ENCODE measurements around the gene WNT2.

The WNT2 gene

DNA sequence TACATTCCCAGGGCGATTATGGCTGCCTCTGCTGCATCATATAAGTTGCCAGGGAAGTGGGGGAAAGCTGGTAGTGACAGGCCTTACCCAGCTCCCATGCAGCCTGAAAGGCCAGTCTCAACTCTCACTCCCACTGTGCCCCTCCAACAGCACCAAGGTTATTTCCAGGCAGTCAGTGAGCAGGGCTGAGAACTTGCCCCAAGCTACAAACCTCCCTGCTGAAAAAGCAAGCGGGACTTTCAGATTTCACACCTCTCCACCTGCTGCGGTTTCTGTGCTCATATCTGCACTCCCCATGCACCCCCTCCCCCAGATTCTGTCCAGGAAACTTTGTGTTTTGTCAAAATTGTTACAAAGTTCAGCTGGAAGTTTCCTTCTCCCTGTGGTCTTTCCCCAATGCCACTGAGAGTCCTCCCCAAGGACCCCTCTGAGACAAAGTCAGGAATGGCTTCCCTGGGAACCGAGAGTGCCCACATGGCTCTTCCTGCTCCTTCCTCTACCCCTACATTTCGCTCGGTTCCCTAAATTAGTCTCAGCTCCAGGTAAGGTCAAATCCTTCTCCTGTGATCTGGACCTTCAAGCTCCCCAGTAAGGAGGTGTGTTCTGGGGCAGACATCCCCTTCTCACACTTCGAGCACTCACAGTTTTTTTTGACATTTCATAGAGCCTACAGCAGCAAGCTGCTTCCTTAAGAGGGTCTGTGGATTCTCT is 25.3 kb upstream of the WNT2 start:
- no peak overlapping the region for H3K4me3 ChIP-seq (ENCODE audit: low read depth, low read length)
- TF ChIP-seq, protein P1, sequence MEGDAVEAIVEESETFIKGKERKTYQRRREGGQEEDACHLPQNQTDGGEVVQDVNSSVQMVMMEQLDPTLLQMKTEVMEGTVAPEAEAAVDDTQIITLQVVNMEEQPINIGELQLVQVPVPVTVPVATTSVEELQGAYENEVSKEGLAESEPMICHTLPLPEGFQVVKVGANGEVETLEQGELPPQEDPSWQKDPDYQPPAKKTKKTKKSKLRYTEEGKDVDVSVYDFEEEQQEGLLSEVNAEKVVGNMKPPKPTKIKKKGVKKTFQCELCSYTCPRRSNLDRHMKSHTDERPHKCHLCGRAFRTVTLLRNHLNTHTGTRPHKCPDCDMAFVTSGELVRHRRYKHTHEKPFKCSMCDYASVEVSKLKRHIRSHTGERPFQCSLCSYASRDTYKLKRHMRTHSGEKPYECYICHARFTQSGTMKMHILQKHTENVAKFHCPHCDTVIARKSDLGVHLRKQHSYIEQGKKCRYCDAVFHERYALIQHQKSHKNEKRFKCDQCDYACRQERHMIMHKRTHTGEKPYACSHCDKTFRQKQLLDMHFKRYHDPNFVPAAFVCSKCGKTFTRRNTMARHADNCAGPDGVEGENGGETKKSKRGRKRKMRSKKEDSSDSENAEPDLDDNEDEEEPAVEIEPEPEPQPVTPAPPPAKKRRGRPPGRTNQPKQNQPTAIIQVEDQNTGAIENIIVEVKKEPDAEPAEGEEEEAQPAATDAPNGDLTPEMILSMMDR (IDR thresholded peaks at IDR 0.05; ENCODE audit: control insufficient read depth, extremely low read depth, insufficient read depth): no peak
- DNase-seq (ENCODE audit: low read depth): no peak

DNA sequence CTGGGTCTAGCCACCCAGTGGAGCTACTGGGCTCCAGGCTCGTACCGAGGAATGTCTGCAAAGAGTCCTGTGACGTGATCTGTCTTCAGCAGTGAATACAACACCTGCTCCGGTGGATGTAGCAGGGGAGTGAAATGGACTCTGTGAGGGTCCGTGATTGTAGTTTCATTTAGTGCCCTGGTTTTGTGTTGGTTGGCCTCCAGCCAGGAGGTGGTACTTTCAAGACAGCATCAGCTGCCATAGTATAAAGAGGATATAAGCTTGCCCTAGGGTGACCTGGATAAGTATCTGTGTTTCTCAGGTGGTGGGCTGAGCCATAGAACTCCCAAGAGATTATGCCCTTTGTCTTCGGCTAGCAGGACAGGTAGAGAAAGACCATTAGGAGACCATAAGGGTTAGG is 24.6 kb upstream of the WNT2 start:
- TF ChIP-seq, protein P1 (IDR thresholded peaks at IDR 0.05; ENCODE audit: control insufficient read depth, extremely low read depth, insufficient read depth): no peak
- DNase-seq (ENCODE audit: low read depth): no peak
- no peak overlapping the region for H3K4me3 ChIP-seq (ENCODE audit: low read depth, low read length)

DNA sequence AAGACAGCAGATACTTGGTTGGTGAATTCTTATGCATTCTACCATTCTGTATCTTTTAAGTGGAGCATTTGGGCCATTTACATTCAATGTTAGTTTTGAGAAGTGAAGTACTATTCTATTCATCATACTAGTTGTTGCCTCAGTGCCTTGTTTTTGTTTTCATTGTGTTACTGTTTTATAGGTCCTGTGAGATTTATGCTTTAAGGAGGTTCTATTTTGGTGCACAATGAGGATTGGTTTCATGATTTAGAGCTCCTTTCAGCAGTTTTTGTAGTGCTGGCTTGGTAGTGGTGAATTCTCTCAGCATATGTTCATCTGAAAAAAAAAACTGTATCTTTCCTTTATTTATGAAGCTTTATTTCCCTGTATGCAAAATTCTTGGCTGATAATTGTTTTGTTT is 23.3 kb upstream of the WNT2 start:
- DNase-seq (ENCODE audit: low read depth): no peak
- TF ChIP-seq, protein P1 (IDR thresholded peaks at IDR 0.05; ENCODE audit: control insufficient read depth, extremely low read depth, insufficient read depth): no peak

DNA sequence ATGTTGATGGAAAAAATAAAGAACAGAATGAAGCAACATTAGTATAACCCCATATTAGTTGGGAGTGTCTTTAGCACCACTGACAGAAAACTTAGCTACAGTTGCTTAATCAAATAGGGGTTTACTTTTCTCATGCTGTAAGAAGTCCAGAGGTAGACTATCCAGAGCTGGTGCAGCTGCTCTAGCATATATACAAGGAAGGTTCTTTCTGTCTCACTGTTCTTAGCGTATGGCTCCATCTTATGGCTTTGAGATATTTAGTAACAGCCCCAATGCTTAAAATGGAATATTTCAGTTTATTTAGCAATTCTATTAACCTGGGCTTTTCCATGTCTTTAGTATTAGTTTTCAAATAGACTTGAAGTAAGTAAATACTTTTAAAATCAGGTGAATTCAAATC is 15.2 kb upstream of the WNT2 start:
- DNase-seq (ENCODE audit: low read depth): no peak
- TF ChIP-seq, protein P1 (IDR thresholded peaks at IDR 0.05; ENCODE audit: control insufficient read depth, extremely low read depth, insufficient read depth): no peak

More for the DNA sequence above, 23.3 kb upstream of the WNT2 start:
- H3K4me3 ChIP-seq (ENCODE audit: low read depth, low read length): no peak overlapping the region

DNA sequence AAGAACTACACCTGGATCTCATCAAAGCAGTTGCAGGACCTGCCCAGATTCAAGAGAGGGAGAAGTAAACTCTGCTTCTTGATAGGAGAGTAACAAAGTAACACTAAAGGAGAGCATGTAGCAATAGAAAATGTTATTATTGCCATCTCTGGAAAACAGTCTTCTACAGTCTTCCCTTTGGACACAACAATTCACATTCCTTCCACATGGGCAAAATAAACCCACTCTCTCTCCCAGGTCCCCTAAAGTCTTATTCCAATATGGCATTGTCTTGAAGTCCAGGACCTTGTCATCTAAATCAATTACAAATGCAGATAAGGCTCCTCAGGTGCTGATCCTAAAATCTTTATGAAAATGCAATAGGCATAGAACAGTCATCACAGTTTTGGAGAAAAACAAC is 10.3 kb upstream of the WNT2 start:
- no peak for DNase-seq (ENCODE audit: low read depth)
- H3K4me3 ChIP-seq (ENCODE audit: low read depth, low read length): no peak overlapping the region
- TF ChIP-seq, protein P1 (IDR thresholded peaks at IDR 0.05; ENCODE audit: control insufficient read depth, extremely low read depth, insufficient read depth): no peak

More for the DNA sequence above, 15.2 kb upstream of the WNT2 start:
- no peak overlapping the region for H3K4me3 ChIP-seq (ENCODE audit: low read depth, low read length)

DNA sequence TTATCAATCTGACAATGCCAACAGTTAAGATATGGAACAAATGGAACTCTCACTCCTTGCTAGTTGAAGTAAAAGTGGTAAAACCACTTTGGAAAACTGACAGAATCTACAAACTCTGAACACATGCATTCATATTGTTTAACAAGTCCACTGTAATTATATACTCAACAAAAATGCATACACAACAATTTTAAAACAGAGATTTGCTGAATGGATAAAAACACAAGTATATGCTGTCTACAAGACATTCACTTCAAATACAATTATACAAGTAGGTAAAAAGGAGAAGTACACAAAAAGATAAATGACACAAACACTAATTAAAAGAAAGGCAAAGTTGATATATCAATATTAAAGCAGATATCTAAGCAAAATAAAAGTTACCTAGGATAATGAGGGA is 9.2 kb upstream of the WNT2 start:
- H3K4me3 ChIP-seq (ENCODE audit: low read depth, low read length): no peak overlapping the region
- TF ChIP-seq, protein P1 (IDR thresholded peaks at IDR 0.05; ENCODE audit: control insufficient read depth, extremely low read depth, insufficient read depth): no peak
- DNase-seq (ENCODE audit: low read depth): no peak

DNA sequence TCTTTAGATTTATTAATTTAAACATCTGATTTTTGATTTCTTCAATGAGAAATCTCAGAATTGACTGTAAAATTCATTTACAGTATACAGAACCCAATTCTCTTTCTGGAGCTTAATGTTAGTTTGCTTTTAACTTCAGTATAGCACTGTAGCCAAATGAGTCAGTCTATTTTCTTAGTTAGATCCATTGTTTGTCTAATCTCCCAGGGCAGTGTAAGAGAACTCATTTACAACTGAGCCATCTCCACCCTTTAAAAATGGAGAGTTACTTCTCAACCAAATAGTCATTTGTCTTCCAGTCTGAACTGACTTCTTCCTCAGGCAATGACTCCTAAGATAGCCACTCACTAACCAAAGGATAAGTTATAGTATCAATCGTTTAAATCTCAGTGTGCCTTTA is 3.0 kb upstream of the WNT2 start:
- no peak for DNase-seq (ENCODE audit: low read depth)
- TF ChIP-seq, protein P1 (IDR thresholded peaks at IDR 0.05; ENCODE audit: control insufficient read depth, extremely low read depth, insufficient read depth): no peak
- no peak overlapping the region for H3K4me3 ChIP-seq (ENCODE audit: low read depth, low read length)

All from LNCaP clone FGC (cell line).